Astrocyte (in vitro differentiated cells and primary cell): ENCODE data around the gene ALDH16A1. TPM values are rescaled to one million over a fixed set of nuclear protein-coding genes. Genes with fewer than 3 reads are reported as not detected.
"Not testable (repeated sequence)": the region's sequence is repeated elsewhere in the genome, so short reads cannot be mapped to it uniquely, and the experiment has no call there.

Experiments
- DNase-seq: peaks from one replicate; pipeline ENCODE4 v3.0.0-alpha.2; 2010; ENCODE audit warnings: low read depth
- FAIRE-seq: peaks from 2 replicates; lab custom pipeline; 2011; peaks lifted over from hg19 to GRCh38; lab: Jason Lieb, UNC
- H2AFZ ChIP-seq: 2 replicates; pipeline ENCODE4 v1.6.0; 2012; ENCODE audit warnings: low read depth, low read length, inconsistent platforms
- H3K27ac ChIP-seq: 2 replicates; pipeline ENCODE4 v1.5.1; 2011; ENCODE audit warnings: low read depth, low read length, inconsistent platforms
- H3K27me3 ChIP-seq: 2 replicates; pipeline ENCODE4 v1.6.0; 2011; ENCODE audit warnings: low read length, inconsistent platforms; ENCODE audit not compliant: insufficient read depth
- H3K36me3 ChIP-seq: 2 replicates; pipeline ENCODE4 v1.5.1; 2011; ENCODE audit warnings: low read length, inconsistent platforms; ENCODE audit not compliant: insufficient read depth
- H3K4me1 ChIP-seq: 2 replicates; pipeline ENCODE4 v1.5.1; 2011; ENCODE audit warnings: low read length, inconsistent platforms; ENCODE audit not compliant: insufficient read depth
- H3K4me2 ChIP-seq: 2 replicates; pipeline ENCODE4 v1.6.0; 2012; ENCODE audit warnings: low read length, inconsistent platforms
- H3K4me3 ChIP-seq: 2 replicates; pipeline ENCODE4 v1.5.1; 2011; ENCODE audit warnings: low read depth, mild to moderate bottlenecking, low read length, inconsistent platforms; ENCODE audit not compliant: insufficient read depth
- H3K79me2 ChIP-seq: 2 replicates; pipeline ENCODE4 v1.6.0; 2012; ENCODE audit warnings: mild to moderate bottlenecking, low read length, inconsistent platforms; ENCODE audit not compliant: insufficient read depth
- H3K9ac ChIP-seq: 2 replicates; pipeline ENCODE4 v1.6.0; 2012; ENCODE audit warnings: mild to moderate bottlenecking, low read length, inconsistent platforms
- H3K9me3 ChIP-seq: 2 replicates; pipeline ENCODE4 v1.5.1; 2012; ENCODE audit warnings: low read depth, mild to moderate bottlenecking, low read length, inconsistent platforms; ENCODE audit not compliant: insufficient read depth
- H4K20me1 ChIP-seq: 2 replicates; pipeline ENCODE4 v1.6.0; 2012; ENCODE audit warnings: low read length, inconsistent platforms; ENCODE audit not compliant: insufficient read depth
- H3K27ac Mint-ChIP-seq: one replicate; pipeline ENCODE4 v1.8.0; 2021; ENCODE audit warnings: mild to moderate bottlenecking, mixed read lengths; ENCODE audit not compliant: unreplicated experiment
- H3K27me3 Mint-ChIP-seq: one replicate; pipeline ENCODE4 v1.8.0; 2021; ENCODE audit warnings: low read depth, mixed read lengths; ENCODE audit not compliant: unreplicated experiment
- H3K36me3 Mint-ChIP-seq: one replicate; pipeline ENCODE4 v1.8.0; 2021; ENCODE audit warnings: low read depth, mixed read lengths; ENCODE audit not compliant: unreplicated experiment
- H3K4me1 Mint-ChIP-seq: one replicate; pipeline ENCODE4 v1.8.0; 2021; ENCODE audit warnings: low read depth, mixed read lengths; ENCODE audit not compliant: unreplicated experiment
- H3K4me3 Mint-ChIP-seq: one replicate; pipeline ENCODE4 v1.8.0; 2021; ENCODE audit warnings: mild to moderate bottlenecking, moderate library complexity, mixed read lengths; ENCODE audit not compliant: unreplicated experiment
- H3K9me3 Mint-ChIP-seq: one replicate; pipeline ENCODE4 v1.8.0; 2021; ENCODE audit warnings: mild to moderate bottlenecking, mixed read lengths; ENCODE audit not compliant: unreplicated experiment
- EZH2 ChIP-seq: IDR thresholded peaks from 2 replicates; pipeline ENCODE4 v1.6.1; 2012; ENCODE audit warnings: mild to moderate bottlenecking, low read length, inconsistent platforms; ENCODE audit not compliant: insufficient read depth
- total RNA-seq: library from RNA; stranded (reverse); gene quantifications from 2 replicates; pipeline ENCODE4 v1.2.1, GENCODE V29; 2021
- TF ChIP-seq, protein P1 (sequence below): IDR thresholded peaks from 2 replicates; pipeline ENCODE4 v1.5.1; 2011; ENCODE audit warnings: low read depth, mild to moderate bottlenecking, inconsistent platforms, low read length, moderate library complexity; ENCODE audit not compliant: insufficient read depth

ALDH16A1 gene
- total RNA-seq, 1 donor from 2014 or later, result 13.0 TPM

DNA sequence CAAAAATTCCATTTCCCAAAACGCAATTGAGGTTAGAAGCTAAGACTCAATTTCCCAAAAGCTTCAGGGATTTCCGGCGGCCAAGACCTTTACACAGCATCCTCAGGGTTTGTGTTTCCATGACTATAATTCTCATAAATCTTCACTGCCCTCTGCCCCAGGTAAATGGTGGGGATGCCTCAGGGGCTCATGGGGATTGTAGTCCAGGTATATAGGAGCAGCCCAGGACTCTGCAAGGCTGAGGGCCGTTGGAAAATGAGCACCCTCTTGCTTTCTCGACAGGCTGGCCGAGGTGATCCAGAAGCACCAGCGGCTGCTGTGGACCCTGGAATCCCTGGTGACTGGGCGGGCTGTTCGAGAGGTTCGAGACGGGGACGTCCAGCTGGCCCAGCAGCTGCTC lies 6.4 kb downstream of the ALDH16A1 start:
- no peak overlapping the region for H3K4me3 Mint-ChIP-seq
- H3K9ac ChIP-seq, result no peak overlapping the region
- no peaks in the 10 kb centered on the region for H3K4me1 ChIP-seq
- H3K27ac Mint-ChIP-seq, result no peak overlapping the region
- H3K36me3 ChIP-seq, result no peaks in the 10 kb centered on the region
- H3K9me3 Mint-ChIP-seq, result no peaks in the 10 kb centered on the region
- H3K9me3 ChIP-seq, result no peaks in the 10 kb centered on the region
- H3K27ac ChIP-seq, result no peak overlapping the region
- H3K4me3 ChIP-seq, result no peak overlapping the region
- TF ChIP-seq EZH2, result no peak
- TF ChIP-seq, protein P1, sequence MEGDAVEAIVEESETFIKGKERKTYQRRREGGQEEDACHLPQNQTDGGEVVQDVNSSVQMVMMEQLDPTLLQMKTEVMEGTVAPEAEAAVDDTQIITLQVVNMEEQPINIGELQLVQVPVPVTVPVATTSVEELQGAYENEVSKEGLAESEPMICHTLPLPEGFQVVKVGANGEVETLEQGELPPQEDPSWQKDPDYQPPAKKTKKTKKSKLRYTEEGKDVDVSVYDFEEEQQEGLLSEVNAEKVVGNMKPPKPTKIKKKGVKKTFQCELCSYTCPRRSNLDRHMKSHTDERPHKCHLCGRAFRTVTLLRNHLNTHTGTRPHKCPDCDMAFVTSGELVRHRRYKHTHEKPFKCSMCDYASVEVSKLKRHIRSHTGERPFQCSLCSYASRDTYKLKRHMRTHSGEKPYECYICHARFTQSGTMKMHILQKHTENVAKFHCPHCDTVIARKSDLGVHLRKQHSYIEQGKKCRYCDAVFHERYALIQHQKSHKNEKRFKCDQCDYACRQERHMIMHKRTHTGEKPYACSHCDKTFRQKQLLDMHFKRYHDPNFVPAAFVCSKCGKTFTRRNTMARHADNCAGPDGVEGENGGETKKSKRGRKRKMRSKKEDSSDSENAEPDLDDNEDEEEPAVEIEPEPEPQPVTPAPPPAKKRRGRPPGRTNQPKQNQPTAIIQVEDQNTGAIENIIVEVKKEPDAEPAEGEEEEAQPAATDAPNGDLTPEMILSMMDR, result no peak
- H3K27me3 Mint-ChIP-seq, result no peaks in the 10 kb centered on the region
- no peaks in the 10 kb centered on the region for H3K4me1 Mint-ChIP-seq
- no peak for FAIRE-seq
- no peak overlapping the region for H3K4me2 ChIP-seq
- H3K79me2 ChIP-seq, result no peaks in the 10 kb centered on the region
- no peaks in the 10 kb centered on the region for H4K20me1 ChIP-seq
- no peak for DNase-seq
- no peak overlapping the region for H2AFZ ChIP-seq
- no peaks in the 10 kb centered on the region for H3K36me3 Mint-ChIP-seq
- no peaks in the 10 kb centered on the region for H3K27me3 ChIP-seq

DNA sequence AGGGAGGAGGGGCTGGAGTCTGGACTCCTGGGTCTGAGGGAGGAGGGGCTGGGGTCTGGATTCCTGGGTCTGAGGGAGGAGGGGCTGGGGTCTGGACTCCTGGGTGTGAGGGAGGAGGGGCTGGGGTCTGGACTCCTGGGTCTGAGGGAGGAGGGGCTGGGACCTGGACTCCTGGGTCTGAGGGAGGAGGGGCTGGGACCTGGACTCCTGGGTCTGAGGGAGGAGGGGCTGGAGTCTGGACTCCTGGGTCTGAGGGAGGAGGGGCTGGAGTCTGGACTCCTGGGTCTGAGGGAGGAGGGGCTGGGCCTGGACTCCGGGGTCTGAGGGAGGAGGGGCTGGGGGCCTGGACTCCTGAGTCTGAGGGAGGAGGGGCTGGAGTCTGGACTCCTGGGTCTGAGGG lies 8.1 kb downstream of the ALDH16A1 start:
- not testable (repeated sequence) for H3K4me3 Mint-ChIP-seq, H3K79me2 ChIP-seq, H3K4me3 ChIP-seq, H2AFZ ChIP-seq, H3K27ac Mint-ChIP-seq, H3K27me3 Mint-ChIP-seq, FAIRE-seq, DNase-seq, H3K4me2 ChIP-seq, H3K36me3 ChIP-seq, H3K36me3 Mint-ChIP-seq, H3K27ac ChIP-seq, H3K9ac ChIP-seq, H3K4me1 Mint-ChIP-seq, H3K4me1 ChIP-seq, H3K9me3 ChIP-seq, H3K27me3 ChIP-seq, H3K9me3 Mint-ChIP-seq, H4K20me1 ChIP-seq

DNA sequence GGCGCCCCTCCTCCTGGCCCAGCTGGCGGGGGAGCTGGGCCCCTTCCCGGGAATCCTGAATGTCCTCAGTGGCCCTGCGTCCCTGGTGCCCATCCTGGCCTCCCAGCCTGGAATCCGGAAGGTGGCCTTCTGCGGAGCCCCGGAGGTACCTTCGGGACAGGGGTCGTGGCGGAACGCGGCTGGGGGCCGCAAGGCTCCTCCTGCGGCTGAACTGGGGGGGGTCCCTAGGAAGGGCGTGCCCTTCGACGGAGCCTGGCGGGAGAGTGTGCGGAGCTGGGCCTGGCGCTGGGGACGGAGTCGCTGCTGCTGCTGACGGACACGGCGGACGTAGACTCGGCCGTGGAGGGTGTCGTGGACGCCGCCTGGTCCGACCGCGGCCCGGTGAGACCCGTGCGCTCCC lies 8.6 kb downstream of the ALDH16A1 start:
- Mint-ChIP-seq H3K36me3 (no peaks in the 10 kb centered on the region), H3K27ac (no peak overlapping the region), H3K4me3 (no peak overlapping the region), H3K9me3 (no peaks in the 10 kb centered on the region), H3K27me3 (no peaks in the 10 kb centered on the region), H3K4me1 (no peaks in the 10 kb centered on the region)
- no peak overlapping the region for H3K9ac ChIP-seq
- DNase-seq (no peak), FAIRE-seq (no peak)
- H3K9me3 ChIP-seq, result no peaks in the 10 kb centered on the region
- H3K27me3 ChIP-seq, result no peaks in the 10 kb centered on the region
- no peak overlapping the region for H3K4me2 ChIP-seq
- no peaks in the 10 kb centered on the region for H3K79me2 ChIP-seq
- no peak overlapping the region for H3K27ac ChIP-seq
- H3K4me1 ChIP-seq, result no peaks in the 10 kb centered on the region
- no peak overlapping the region for H2AFZ ChIP-seq
- no peaks in the 10 kb centered on the region for H4K20me1 ChIP-seq
- H3K36me3 ChIP-seq, result no peaks in the 10 kb centered on the region
- H3K4me3 ChIP-seq, result no peak overlapping the region
- TF ChIP-seq, protein P1, result no peak
- TF ChIP-seq EZH2, result no peak
